DMS 273 (cell line): ENCODE results near the gene ELP6.
"Not testable (repeated sequence)": the region's sequence is repeated elsewhere in the genome, so short reads cannot be mapped to it uniquely, and the experiment has no call there.

ENCODE experiments used
- DNase-seq: peaks from one replicate; lab custom pipeline; 2025; ENCODE audit not compliant: unreplicated experiment; lab: John Stamatoyannopoulos, UW

The ELP6 gene

GRCh38 chr3:47512416-47513124 is 942 bp downstream of the ELP6 start:
- peak; percentile 39 for DNase-seq

- DNase-seq, result not testable (repeated sequence)
Measured at GRCh38 chr3:47505267-47505666, 8.2 kb downstream of the ELP6 start.

GRCh38 chr3:47504113-47504512 is 9.4 kb downstream of the ELP6 start:
- DNase-seq, result no peak

DNA sequence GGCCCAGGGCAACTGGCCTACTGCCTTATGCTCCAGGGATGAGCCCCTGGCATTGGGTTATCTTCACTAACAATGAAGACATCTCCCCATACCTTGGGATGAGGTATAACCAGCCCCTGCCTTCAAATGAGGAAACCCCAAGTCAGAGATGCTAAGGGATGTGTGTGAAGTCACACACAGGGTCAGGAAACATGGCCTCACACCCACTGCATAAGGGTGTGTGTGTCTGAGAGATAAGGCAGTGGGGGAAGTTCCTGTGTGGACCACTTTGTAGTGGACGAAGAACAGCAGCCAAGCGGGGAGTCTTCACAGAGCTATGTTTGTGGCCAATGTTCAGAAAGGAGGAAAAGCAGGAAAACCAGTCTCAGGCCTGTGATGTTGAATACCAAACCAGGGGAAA is 10.5 kb downstream of the ELP6 start:
- no peak for DNase-seq

DNA sequence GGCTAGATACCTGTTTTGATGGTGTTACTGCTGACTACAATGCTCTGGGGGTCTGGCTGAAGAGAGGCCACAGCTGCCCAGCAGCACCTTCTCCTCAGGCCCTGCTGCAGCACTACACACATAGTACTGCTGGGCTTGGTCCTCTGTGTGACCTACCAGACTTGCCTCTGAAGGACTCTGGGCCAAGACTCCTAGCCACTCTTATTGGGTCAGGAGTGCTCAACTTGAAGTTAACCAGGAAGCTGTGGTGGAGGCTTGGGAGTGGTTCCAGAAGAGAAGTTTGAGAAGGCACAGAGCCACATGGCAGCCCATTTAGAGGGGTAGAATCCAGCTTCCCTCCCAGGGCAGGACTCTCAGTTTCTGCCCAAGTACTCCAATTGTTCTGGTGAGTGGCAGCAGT is 16.6 kb downstream of the ELP6 start:
- no peak for DNase-seq

DNA sequence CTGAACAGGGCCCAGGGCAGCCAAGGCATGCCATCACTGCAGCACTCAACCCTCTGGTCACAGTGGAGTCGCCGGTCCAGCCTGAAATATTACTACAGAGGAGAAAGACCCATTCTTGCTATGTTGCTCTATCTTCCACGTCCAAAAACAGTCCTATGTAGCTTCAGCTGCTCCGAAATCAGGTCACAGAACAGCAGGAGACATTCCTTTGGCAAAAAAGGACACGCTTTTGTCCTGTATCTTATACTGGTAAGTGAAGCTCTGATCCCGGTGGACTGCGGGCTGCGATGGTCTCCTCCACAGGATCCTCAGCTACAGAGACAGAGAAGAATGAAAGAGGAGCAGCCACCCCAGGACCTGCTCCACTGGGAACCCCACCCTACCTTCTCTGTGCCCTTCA is 17.6 kb downstream of the ELP6 start:
- no peak for DNase-seq

GRCh38 chr3:47495111-47495510 is 18.4 kb downstream of the ELP6 start:
- no peak for DNase-seq

DNA sequence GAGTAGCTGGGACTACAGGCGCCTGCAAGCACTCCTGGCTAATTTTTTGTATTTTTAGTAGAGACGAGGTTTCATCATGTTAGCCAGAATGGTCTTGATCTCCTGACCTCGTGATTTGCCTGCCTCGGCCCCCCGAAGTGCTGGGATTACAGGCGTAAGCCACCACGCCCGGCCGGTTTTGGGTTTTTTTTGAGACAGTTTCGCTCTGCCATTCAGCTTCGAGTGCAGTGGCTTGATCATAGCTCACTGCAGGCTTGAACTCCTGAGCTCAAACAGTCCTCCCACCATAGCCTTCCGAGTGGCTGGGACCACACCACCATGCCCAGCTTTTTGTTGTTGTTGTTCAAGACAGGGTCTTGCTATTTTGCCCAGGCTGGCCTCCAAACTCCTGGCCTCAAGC is 21.7 kb downstream of the ELP6 start:
- no peak for DNase-seq

GRCh38 chr3:47491186-47491585 is 22.3 kb downstream of the ELP6 start:
- no peak for DNase-seq

DNA sequence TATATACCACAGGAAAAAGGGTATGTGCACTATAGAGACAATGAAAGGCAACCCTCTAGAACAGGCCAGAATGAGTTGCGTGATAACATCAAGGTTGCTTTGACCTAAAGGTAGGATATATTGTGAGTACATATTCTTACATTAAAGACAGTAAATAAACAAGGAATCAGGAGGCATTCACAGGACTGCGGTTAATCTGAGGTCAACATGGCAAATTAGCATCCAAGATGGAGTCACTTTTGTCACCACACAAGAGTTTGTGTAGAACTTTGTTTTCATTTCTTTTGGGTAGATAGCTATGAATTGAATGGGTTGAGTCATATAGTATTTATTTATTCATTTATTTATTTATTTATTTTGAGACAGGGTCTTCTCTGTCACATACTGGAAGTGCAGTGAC is 26.2 kb downstream of the ELP6 start:
- no peak for DNase-seq

- DNase-seq, result no peak
Measured at GRCh38 chr3:47485812-47486211, 27.7 kb downstream of the ELP6 start.

DNA sequence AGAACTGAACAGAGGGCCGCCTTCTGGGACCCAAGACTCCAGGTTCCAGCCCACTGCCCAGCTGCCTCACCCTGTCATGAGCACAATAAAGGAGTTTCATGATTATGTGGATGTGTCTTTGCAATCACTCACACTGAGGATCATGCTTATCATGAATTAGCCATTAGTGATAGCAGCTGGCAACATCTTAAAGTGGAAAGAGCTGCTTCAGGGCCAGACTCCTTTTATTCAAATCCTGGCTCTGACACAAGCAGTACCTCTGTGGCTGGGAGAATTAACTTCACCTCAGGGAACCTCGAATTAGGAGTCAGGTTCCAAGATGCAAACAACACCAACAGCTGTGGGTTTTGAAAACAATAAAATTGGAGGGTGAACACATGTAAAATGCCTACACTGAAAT is 31.1 kb downstream of the ELP6 start:
- DNase-seq, result peak; percentile 54

GRCh38 chr3:47481763-47482162 is 31.7 kb downstream of the ELP6 start:
- DNase-seq, result not testable (repeated sequence)

DNA sequence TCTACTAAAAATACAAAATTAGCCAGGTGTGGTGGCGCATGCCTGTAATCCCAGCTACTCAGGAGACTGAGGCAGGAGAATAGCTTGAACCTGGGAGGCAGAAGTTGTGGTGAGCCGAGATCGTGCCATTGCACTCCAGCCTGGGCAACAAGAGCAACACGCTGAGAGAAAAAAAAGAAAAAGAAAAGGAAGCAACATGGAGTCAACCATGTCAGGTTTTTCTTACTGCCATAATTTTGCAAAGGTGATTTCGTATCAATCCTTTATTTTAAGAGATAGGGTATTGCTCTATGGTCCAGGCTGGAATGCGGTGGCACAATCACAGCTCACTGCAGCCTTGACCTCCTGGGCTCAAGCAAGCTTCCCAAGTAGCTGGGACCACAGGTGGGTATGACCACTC is 33.2 kb downstream of the ELP6 start:
- DNase-seq, result not testable (repeated sequence)

DNA sequence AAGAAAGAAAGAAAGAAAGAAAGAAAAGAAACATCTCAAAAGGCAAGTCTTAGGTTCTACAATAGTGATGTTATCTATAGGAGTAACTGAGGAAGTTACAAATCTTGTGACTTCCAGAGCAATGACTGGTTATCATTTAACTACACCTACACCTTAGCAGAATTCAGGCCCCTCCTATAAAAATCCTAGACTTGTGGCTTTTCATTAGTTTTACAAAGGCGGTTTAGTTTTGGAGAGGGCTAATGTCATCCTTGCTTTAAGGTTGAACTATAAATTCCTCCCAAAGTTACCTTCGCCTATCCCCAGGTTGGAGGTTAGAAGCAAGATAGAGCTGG is 33.7 kb downstream of the ELP6 start:
- DNase-seq, result no peak

DNA sequence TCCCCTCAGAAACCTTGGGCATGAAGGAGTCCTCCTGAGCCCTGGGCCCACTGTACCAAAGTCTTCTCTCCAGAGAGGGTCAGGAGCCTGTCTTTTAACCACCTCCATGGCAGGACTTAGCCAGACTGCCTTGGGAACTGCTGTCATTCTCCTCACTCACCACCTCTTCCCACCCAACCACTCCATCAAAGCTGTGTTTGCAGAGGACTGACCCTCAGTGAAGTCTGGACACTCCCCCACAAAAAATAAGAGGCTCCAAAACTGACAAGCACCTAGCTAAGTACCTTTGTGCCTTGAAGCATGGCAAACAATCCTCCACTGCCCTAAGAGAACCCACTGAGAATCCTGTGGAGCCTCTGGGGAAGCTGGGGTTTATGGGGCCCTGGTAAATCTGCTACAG is 35.5 kb downstream of the ELP6 start:
- DNase-seq, result no peak

DNA sequence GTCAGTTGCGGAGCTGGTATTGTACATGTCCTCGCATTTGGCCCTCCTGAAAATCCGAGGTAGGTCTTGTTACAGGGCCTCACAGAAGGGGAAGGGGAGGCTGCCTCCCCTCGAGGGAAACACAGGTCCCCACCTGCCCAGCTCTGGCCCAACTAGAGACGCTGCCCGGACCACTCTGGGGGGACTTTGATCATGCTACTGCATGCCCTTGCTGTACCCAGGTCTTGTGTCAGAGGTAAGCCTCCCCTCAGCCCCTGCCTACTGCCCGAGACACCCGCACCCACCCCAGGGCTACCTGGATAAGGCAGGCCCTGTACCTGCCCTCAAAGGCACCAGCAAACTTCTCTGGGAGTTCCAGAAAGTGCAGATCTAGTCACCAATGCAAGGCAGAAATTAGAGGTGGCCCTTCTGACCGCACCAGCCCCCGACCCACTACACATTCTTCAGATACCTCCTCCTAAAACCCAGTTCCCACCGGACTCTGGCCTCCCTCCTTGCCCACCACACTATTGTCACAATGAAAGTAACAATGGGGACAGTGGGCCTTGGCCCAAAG is 36.8 kb downstream of the ELP6 start:
- DNase-seq, result no peak

DNA sequence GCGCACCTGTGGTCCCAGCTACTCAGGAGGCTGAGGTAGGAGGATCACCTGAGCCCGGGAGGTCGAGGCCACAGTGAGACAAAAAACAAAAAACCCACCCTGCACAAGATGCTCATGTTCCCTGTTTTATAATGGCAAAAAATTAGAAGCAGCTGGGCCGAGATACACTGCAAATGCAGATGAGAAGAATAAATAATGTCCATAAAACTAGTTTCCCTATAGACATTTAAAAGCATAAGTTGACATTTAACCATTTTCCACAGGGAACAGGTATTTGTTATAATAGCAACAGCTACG is 37.2 kb downstream of the ELP6 start:
- DNase-seq, result no peak

GRCh38 chr3:47475570-47476329 is 37.8 kb downstream of the ELP6 start, which contains the start of gene SCAP:
Gene SCAP (minus strand): TSS chr3:47475941. CDS start chr3:47442993, 32,948 bp downstream.
- DNase-seq, result peak; percentile 94

DNA sequence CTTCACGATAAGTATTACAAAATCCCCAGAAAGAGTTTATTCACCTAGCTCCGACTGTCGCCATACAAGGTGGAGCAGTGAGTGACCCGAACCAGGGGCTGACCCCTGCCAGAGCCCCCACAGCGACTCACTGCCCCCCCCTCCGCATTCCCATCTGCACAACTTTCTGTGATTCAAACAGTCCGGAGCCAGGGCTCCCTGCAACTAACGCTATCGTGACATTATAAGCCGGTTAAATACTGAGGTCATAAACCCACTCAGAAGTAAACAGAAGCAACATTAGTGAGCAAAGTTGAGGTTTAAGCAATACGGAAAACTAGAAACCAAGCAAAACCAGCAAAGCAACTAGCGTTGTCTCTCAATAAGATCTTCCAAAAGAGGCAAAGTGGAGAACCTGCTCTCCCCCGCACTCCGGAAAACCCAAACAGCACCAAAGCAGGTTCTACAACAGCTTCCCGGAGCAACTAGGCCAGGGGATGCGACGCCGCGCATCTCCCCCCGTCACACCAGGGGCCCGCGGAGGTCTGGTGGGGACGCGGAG is 38.4 kb downstream of the ELP6 start:
- DNase-seq, result peak; percentile 63

DNA sequence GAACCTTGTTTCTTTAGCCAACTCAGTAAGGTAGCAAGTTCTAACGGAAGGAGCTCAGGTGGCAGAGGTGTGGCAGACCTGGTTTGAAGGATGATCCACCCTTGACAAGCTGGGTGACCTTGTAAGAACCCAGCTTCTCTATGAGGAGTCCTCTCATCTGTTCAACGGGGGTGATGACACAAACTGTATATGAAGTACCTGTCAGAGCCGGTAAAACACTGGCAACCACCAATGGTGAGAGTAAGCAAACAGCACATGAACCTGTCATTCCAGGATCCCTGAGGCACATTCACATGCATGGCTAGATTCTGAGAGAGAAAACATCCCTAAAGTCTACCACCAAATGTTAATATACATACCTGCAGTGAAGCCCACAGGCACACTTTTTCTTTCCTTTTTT is 40.1 kb downstream of the ELP6 start:
- no peak for DNase-seq

DNA sequence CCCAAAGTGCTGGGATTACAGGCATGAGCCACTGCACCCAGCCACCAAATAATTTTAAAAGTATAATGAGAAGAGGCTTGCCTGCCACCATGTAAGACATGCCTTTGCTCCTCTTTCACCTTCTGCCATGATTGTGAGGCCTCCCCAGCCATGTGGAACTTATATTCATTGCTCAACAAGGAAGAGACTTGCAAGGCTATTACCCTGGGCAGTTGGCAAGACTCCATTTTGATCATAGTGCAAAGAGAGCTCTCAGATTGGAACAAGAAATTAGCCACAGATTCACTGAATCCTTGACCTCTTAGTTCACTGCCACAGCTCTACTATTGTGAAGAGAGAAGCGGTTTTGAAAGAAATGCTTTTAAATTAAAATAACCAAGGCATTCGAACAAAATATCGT is 43.9 kb downstream of the ELP6 start:
- no peak for DNase-seq
